Measurements from ENCODE around the gene SNX2.
"Not testable (repeated sequence)": the region's sequence is repeated elsewhere in the genome, so short reads cannot be mapped to it uniquely, and the experiment has no call there.

Gene SNX2, protein sequence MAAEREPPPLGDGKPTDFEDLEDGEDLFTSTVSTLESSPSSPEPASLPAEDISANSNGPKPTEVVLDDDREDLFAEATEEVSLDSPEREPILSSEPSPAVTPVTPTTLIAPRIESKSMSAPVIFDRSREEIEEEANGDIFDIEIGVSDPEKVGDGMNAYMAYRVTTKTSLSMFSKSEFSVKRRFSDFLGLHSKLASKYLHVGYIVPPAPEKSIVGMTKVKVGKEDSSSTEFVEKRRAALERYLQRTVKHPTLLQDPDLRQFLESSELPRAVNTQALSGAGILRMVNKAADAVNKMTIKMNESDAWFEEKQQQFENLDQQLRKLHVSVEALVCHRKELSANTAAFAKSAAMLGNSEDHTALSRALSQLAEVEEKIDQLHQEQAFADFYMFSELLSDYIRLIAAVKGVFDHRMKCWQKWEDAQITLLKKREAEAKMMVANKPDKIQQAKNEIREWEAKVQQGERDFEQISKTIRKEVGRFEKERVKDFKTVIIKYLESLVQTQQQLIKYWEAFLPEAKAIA

DNA sequence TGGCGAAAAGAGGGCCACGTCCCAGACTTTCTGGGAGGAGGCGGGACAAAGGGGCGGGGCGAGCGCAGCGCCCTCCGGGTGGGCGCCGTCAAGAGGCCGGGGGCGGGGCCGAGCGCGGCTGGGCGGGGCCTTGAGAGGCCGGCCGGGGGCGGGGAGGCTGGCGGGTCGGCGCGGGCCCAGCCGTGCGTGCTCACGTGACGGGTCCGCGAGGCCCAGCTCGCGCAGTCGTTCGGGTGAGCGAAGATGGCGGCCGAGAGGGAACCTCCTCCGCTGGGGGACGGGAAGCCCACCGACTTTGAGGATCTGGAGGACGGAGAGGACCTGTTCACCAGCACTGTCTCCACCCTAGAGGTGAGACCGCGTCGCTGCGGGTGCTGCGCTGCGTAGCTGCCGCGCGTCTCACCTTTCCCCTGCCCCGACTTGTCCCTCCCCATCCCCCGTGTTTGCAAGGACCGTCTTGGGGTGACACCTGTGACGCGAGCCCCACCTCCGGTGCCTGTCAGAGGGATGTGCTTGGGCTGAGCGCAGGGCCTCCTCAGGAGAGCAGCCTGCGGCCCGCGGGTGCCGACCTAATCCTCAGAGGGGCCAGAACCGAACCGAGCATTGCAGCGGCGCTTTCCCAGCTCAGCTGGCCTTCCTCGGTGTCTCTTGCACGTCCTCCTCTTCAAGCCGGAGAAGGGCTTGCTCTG is at the start of gene SNX2:
SNX2 (plus strand) TSS at position 220 of the 689 bp plus-strand sequence; CDS start at position 244, 24 bp downstream.
- DNase-seq (ENCODE audit: low read depth in 3 of 3), result peak; percentile 67 to 88 (median 83)

DNA sequence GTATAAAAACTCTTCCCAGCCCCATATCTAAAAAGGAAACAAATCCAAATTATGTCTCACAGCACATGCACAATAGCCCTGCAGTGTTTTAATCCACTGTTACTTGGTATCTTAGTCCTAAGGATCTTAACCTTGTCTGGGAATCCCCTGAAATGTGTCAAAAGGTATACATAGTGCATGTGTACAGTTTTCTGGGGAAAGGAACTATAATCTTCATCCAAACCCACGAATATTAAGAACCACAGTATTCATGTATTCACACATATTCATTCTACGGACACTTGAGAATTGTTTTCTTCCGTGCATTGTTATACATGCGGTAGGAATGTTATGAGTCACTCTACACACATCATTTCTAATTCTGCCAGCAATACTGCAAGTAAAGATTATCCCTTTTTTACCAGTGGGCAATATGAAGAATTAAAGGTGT is 47.8 kb upstream of the SNX2 start:
- DNase-seq (ENCODE audit: low read depth in 3 of 3), result no peak

DNA sequence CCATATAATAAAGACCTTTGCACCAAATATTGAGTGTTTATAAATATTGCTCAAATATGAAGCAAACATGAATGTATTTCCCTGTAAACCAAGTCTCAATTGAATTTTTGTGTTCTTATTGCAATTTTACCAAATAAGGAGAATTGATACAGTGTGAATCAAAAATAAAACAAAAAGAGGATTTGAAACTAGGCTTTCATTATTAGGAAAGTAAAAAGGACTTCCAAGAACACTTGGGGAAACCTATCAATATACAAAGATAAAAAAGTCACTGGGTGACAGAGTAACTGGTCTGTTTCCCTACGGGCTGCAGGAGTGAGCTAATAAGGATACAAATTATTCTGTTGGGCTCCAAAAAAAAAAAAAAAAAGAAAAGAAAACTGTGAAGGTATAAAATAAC is 44.8 kb upstream of the SNX2 start:
- no peak for DNase-seq (ENCODE audit: low read depth in 3 of 3)

DNA sequence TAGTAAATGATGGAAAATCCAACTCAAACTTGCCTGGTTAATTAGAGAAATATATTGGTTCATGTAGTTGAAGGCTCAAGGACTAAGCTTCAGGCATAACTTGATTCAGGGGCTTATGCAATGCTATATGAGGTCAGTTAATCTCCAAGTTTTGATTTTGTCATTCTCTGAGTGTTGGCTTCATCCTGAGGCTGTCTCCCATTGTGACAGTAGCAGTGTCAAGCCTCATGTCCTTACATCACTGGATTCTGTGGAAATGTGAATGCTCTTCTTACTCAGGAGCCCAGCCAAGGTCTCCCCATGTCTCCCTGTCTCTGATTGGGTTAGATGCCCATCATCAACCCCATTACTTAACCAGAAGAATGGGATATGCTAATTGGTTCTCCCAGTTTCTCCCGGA is 44.4 kb upstream of the SNX2 start:
- DNase-seq (ENCODE audit: low read depth in 3 of 3), result no peak

DNA sequence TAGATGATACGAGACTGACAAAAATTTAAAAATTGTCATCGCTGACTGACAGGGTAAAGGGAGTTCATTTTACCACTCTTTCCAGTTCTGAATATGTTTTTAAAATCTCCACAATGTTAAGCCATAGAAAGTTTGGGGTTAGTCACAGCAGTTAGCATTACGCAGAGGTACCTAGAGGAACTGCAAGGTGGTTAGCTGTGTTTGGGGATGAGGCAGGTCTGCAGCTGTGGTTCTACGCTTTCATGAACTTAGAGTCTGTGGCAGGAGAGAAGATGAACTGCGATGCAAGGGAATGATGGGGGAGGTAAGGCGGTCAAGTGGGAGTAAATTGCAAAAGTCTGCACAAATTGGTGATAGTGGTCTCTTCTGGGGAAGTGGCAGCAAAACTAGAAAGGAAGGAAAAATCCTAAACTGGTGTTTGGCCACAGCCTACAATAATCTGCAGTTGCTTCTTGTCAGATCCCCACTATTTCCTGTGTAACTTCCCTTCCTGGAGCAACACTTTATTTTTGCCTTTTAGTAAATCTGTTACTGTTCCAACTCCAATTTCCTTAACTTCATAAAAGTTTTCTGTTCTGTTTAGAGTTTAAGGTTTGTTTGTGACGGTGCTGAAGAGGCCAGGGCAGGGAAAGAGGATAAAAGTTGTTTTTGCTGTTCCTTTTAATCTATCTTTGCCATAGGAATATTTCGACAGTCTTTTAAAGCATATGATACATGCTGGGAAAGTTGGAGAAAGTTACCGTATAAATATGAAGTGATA is 38.6 kb upstream of the SNX2 start:
- DNase-seq (ENCODE audit: low read depth in 3 of 3), result no peak

DNA sequence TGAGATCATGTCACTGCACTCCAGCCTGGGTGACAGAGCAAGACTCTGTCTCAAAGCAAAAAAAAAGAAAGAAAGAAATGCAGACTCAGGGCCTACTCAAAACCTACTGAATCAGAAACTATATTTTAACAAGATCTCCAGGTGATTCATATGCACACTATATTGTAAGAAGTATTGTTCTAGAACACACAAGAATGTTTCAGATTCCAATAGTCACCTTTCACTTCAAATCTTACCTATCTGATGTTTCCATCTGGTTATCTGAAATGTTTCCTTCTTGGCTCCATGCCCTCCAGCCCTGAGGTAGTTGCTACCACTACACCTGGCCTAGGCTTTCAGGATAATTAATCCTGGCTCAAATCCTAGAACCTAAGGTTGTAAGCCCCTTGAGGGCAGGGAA is 36.8 kb upstream of the SNX2 start:
- DNase-seq (ENCODE audit: low read depth in 3 of 3), result no peak

DNA sequence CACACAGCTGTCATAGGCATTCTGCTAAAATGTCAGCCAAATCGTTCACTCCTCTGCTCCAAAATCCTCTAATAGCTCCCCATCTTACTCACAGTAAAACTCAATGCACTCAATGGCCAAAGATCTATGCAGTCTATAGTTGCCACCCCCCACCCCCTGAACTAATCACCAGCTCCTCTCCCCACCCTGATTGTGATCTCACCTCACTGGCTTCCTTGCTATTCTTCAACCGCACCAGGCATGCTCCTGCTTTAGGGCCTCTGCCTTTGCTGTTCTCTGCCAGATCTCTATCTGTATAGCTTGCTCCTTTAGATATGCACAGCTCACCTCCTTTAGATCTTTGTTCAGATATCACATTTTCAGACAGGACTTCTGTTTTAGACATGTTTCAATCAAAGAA is 33.2 kb upstream of the SNX2 start:
- DNase-seq (ENCODE audit: low read depth in 3 of 3), result no peak

DNA sequence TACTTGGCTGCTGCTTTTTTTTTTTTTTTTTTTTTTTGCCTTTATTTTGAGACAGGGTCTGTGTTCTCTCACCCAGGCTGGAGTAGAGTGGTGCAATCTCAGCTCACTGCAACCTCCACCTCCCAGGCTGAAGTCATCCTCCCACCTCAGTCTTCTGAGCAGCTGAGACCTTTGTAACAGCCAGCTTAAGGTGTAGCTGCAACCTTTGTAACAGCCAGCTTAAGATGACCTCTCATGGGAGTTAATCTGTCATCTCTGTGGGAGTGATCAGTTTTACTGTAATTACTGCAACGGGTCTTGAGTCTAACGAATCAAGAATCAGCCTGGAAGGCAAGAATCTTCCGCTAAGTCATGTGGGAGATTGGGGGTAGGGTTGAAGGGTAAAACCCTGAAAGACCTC is 31.6 kb upstream of the SNX2 start:
- DNase-seq (ENCODE audit: low read depth in 3 of 3), result no peak

DNA sequence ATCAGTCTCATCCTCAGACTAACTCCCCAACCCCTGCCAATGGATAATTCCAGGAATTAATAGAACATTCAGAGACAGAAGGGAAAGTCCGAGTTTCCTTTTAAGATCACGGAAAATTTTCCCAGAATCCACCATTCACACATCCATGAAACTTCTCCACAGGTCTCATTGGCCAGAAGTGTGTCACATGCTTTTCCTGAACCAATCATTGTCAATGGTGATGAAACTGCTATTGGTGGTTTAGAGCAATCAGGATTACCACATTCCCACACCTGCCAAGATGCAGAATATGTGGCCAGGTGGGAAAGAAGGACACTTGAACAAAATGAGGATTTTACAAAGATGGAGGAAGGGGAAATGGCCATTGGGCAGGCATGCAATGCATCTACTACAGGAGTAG is 29.3 kb upstream of the SNX2 start:
- DNase-seq (ENCODE audit: low read depth in 3 of 3), result no peak

DNA sequence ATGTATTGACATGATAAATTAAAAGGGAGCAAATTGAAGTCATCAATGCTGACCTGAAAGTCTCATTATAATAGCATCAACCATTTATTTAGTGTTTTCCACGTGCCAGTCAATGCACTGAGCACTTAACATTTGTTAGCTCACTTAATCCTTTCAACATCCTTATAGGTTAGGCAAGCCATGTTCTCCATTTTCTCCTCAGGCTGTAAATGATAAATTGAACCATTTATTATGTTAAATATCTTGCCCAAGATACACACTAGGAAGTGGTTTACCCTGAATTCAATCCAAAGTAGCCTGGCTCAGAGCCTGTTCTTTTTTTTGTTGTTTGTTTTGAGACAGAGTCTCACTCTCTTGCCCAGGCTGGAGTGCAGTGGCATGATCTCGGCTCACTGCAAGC is 25.0 kb upstream of the SNX2 start:
- DNase-seq (ENCODE audit: low read depth in 3 of 3), result no peak

DNA sequence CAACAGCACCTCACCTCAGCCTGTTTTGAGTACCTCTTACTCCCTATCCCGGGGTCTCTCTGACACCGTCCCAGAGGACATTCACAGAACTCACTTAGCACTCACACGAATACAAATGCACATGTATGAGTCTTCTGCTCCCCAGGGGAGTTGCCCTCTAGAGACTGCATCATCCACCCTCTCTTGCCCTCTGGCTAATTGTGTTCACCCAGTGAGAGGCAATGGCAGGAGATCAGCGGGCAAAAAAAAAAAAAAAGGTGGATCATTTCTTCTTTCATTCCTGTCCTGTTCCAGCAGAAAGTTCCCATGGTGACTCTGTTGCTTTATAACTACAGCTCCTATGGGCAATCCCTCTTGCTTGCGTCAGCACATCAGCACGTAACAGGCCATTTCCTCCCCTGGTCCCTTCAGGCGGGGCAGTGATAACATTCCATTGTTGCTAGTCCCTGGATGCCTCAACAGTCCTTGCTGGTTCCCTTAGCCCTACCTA is 23.5 kb upstream of the SNX2 start:
- no peak for DNase-seq (ENCODE audit: low read depth in 3 of 3)

DNA sequence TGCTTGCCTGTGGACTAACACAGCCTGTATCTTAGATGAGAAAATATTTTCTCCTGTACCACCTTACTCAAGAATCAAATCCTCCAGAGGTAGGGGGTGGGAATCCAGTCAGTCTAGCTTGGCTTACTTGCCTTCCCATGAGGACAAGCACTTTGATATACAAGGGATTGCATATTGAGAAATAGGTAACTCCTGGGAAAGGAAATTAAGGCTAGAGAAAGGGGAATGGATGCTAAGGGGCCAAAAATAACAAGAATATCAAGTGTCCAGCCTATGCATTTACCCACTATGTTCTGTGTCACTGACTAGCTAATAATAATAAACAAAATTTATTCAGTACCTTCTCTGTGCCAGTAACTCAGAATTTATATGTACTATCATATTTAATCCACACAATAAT is 21.4 kb upstream of the SNX2 start:
- DNase-seq (ENCODE audit: low read depth in 3 of 3), result no peak

DNA sequence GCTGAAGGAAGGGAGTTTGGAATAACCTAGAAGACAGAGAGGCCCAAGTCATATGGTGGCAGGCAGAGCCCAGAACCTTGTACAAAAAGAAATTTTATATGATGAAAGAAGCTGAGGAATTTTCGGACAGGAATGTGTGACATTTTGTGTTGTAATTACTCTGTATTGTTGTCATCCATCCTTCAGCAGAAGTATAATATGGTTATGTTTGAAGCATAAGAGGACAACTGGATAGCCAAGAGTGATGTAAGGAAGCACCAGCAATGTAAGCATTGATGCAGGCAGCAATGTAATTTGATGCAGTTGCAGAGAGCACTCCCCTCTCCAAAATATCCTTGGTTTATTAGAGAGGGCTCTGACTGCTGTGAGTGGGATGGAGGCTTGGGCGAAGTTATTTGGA is 19.1 kb upstream of the SNX2 start:
- no peak for DNase-seq (ENCODE audit: low read depth in 3 of 3)

DNA sequence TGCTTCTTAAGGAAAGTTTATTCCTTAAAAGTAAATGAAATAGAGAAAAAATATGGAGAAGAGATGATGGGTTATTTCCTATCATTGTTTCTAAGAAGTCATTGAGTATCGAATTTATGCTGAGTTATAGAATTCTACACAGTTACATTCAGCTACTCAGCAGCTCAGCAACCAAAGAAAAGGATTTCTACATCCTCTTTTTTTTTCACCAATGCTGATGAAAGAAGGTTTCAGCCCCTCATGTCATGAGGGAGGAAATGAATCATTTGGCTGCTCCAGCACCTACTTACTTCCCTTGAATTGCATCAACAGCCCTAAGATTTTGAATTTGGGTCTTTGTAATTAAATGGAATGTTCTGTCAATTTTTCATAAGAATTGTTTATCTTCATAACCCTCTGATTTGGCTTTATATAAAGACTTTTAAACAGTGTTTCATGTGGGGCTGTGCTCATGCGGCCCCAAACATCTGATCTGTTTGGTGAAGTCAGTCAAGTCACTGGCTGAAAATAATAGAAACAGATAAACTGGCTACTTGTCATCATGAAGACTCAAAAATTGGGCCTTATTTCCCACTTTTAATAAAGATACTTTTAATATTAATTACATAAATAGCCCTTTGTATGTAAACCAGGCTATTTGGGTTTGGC is 18.5 kb upstream of the SNX2 start:
- DNase-seq (ENCODE audit: low read depth in 3 of 3), result no peak

DNA sequence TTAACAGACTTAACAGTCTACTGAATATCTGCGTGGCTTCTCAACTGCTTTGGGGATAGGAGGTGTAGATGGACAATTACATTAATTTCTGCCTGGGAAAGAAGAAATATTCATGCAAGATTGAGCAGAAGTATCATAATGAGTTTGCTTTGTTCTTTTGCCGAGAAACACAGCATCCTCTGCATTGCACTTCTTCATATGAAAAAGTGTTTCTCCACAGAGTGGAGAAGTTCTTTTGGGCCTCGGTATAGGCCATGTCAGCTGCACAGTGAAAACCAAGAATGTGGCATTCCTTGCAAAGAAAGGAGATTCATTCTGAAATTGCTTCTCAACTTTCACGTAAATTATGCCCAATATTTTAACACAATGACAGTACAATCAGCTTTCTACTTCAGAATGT is 17.6 kb upstream of the SNX2 start:
- DNase-seq (ENCODE audit: low read depth in 3 of 3), result no peak

DNA sequence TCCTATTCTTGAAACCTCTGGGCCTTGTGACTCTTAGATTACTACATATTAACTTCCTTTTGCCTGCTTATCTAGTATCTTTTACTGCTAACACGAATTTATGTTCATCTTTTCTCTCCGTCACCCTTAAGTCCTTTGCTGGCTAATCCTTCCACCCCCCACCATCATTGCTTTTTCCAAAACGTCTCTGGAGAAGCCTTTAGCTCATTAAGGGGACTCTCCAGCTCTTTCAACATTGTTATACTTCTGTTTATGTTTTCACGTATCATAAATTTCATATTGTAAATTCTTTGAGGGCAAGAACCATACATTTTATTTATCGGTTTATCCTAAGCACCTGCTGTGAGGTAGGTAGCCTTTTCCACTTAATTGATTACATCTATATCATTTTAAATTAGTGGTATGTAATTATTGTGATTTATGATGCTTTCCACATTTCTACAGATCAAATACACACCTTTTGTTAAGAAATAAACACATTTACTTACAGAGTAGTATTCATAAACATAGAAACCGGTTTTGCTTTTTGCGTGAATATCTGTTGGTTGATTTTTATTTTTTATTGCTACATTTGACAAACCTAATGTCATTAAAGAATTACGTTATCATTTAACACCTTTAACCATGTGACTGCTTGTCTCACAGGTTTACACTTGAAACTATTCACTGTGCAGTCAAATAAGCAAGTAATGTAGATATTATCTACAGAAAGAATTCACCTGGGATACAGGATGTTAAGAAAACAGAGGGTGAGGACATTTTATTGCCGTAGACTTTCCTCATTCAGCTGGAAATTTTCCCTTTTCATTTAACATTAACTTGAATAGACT is 15.4 kb upstream of the SNX2 start:
- DNase-seq (ENCODE audit: low read depth in 3 of 3), result no peak

DNA sequence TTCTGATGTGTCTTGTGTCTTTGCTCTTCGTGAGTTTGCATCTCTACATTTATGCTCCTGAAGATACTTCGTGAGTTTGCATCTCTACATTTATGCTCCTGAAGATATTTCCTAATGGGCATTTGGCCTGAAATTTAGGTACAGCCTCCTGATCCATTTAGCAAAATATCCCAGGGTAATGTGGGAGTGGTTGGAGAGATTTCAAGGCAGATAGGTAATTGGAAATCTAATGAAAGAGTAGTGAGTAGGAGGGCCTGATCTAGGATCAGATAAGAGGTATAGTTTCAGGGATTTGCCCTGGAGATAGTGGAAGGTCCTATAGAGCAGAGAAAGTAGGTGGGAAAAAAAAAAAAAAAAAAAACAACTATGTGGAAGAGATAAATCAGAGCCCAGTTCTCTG is 14.6 kb upstream of the SNX2 start:
- no peak for DNase-seq (ENCODE audit: low read depth in 3 of 3)

DNA sequence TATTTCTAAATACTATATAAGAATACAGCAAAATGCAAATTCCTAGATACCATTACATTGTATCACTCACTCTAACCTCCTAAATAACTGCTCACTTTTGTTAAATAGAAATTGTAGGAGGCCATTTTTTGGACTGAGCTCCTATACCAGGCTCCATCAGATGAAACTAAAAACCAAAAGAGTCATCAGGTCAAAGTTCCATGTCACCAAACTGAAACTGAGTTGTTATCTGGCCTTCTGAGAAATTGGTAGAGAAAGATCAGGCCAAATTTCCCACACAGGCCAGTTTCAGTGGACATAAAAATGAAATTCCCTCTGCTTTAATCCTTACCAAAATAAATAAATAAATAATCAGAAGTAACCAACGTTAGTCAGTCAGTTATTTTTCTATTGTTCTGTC is 13.8 kb upstream of the SNX2 start:
- no peak for DNase-seq (ENCODE audit: low read depth in 3 of 3)

DNA sequence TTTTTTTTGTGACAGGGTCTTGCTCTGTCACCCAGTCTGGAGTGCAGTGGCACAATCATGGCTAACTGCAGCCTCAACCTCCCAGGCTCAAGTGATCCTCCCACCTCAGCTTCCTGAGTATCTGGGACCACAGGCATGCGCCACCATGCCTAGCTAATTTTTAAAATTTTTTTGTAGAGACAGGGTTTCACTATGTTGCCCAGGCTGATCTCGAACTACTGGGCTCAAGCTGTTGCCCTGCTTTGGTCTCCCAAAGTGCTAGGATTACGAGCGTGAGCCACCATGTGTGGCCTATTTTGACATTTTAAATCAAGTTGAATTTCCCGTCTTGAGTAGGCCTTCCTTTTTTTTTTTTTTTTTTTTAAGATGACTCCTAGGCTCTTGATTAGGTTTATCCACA is 13.0 kb upstream of the SNX2 start:
- not testable (repeated sequence) for DNase-seq (ENCODE audit: low read depth in 3 of 3)

DNA sequence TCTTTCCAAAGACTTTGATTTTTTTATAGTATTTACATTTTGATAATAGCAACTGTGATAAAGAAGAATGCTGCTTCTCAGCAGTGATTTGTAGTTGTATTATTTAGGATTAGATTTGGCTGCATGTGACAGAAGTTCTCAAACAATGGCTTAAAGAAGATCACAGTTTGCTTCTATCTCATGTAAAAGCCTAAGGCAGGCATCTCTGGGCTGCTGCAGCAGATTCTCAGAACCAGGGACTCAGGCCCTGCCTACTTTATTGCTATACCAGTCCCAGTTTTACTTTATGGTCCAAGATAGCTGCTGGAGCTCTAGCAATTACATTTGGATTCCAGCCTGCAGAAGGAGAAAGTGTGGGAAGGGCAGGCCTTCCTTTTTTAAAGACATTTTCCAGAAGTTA is 8.8 kb upstream of the SNX2 start:
- no peak for DNase-seq (ENCODE audit: low read depth in 3 of 3)

DNA sequence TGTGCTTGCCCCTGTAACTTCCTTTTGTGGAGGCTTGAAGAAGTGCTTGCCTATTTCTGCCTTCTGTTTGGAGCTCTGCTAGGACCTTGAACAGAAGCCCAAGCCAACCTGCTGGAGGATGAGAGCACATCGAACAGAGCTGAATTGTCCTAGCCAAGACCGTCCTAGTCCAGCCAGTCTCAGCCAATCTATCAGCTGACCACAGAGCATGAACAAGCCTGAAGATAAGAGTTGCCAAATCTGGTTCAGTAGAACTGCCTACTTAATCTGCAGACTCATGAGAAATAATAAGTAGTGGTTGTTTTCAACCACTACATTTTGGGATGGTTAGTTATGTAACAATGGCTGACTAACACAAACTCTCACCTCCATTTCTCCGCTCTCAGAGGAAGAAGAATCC is 4.4 kb upstream of the SNX2 start:
- no peak for DNase-seq (ENCODE audit: low read depth in 3 of 3)

All from stimulated activated CD4-positive, alpha-beta T cell treated with anti-CD3 and anti-CD28 coated beads, TNF-alpha, amount 100 ng/mL, for 24 hours (primary cell).